ENCODE data around the gene FYCO1. TPM values are rescaled to one million over a fixed set of nuclear protein-coding genes. Genes with fewer than 3 reads are reported as not detected.

Gene FYCO1
- total RNA-seq, 1 experiment from 2014 or later, result 15.4 TPM

DNA sequence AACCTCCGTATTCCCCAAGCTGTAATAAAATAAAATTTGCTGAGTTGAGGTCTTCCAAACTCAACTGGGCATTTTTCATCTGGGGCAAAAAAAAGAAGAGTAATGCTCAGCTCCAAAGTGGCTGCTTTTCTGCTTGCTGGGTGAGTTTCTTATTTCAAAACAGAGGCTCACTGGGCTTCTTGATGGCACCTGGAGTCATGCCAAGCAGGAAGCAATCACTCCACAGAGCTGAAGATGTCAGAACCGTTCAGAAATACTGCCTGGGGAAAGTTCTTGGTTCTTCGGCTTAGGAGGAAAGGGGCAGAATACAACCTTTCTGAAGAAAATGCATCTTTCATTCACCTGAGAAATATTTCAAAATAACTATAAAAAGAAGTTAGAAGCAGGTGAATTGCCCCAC is 105.2 kb downstream of the FYCO1 start:
- no TSS peak for BruUV-seq (replicated peaks)

DNA sequence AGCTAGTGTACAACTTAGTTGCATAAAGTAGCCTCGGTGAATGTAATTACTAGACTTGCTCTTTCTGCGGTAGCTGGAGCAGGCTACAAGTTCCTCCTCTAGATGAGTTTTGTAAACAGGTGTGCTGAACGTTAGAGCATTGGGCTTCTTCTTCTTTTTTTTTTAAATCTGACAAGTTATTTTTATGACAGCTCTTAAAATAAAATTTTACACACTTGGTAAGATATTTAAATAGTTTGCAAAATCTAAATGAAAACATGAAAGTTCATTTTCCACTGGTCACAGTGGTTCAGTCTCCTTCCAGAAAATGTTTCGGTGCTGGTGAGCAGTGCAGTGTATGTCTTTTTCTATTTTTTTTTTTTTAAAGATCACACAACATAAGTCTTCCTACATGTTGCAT is 106.3 kb downstream of the FYCO1 start:
- Histone ChIP-seq H4K20me1 (ENCODE audit: low read length) (no peaks in the 10 kb centered on the region), H3K79me2 (ENCODE audit: low read length) (no peaks in the 10 kb centered on the region), H3K9me3 (ENCODE audit: low read length) (no peaks in the 10 kb centered on the region), H3K9me2 (replicated peaks; ENCODE audit: low read length) (no peaks in the 10 kb centered on the region), H3K27me3 (ENCODE audit: low read length) (no peaks in the 10 kb centered on the region), H3K4me2 (ENCODE audit: low read length) (no peak overlapping the region), H3K36me3 (ENCODE audit: low read depth, low read length) (no peaks in the 10 kb centered on the region), H3F3A (ENCODE audit: low read length, unreplicated experiment) (no peaks in the 10 kb centered on the region), H3K4me3 (ENCODE audit: low read length) (no peak overlapping the region), H3K4me1 (ENCODE audit: insufficient read depth, low read length) (peaks cover 20% of the 10 kb centered on the region), H2AFZ (ENCODE audit: low read length) (no peak overlapping the region), H3K9ac (ENCODE audit: low read length) (no peak overlapping the region), H3K27ac (ENCODE audit: low read length) (no peak overlapping the region)
- BruUV-seq (replicated peaks), result no TSS peak
- intact Hi-C loops (cut with micrococcal nuclease), result no loop called here
- TF ChIP-seq EZH2 (IDR thresholded peaks at IDR 0.05; ENCODE audit: low read length, unreplicated experiment), result no peak
- CTCF ChIA-PET, result no interaction called here
- DNase-seq (no peak), ATAC-seq (no peak)
- POLR2A ChIA-PET (ENCODE audit: unreplicated experiment), result interaction anchor here (0.6 to 0.7 kb wide), 2 partner anchors 20 to 21 kb away, joined by 7 to 14 read pairs; no protein-coding TSS in a partner anchor

More for the DNA sequence above, 105.2 kb downstream of the FYCO1 start:
- no peak overlapping the region for H3K27ac ChIP-seq (ENCODE audit: low read length)
- no peaks in the 10 kb centered on the region for H3K9me2 ChIP-seq (replicated peaks; ENCODE audit: low read length)
- ATAC-seq (peak; percentile 17; the same call in 1 of the 2 replicates), DNase-seq (peak; percentile 44)
- intact Hi-C loops (cut with micrococcal nuclease), result no loop called here
- H3K36me3 ChIP-seq (ENCODE audit: low read depth, low read length), result no peaks in the 10 kb centered on the region
- no peak overlapping the region for H3K4me2 ChIP-seq (ENCODE audit: low read length)
- TF ChIP-seq EZH2phosphoT487 (IDR thresholded peaks at IDR 0.05; ENCODE audit: borderline replicate concordance, low read length) (no peak), EZH2 (IDR thresholded peaks at IDR 0.05; ENCODE audit: low read length, unreplicated experiment) (no peak)
- TF ChIP-seq, protein P1, sequence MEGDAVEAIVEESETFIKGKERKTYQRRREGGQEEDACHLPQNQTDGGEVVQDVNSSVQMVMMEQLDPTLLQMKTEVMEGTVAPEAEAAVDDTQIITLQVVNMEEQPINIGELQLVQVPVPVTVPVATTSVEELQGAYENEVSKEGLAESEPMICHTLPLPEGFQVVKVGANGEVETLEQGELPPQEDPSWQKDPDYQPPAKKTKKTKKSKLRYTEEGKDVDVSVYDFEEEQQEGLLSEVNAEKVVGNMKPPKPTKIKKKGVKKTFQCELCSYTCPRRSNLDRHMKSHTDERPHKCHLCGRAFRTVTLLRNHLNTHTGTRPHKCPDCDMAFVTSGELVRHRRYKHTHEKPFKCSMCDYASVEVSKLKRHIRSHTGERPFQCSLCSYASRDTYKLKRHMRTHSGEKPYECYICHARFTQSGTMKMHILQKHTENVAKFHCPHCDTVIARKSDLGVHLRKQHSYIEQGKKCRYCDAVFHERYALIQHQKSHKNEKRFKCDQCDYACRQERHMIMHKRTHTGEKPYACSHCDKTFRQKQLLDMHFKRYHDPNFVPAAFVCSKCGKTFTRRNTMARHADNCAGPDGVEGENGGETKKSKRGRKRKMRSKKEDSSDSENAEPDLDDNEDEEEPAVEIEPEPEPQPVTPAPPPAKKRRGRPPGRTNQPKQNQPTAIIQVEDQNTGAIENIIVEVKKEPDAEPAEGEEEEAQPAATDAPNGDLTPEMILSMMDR (conservative IDR thresholded peaks at IDR 0.05; ENCODE audit: low read depth, low read length), result no peak
- H3K9me3 ChIP-seq (ENCODE audit: low read length), result no peaks in the 10 kb centered on the region
- no peaks in the 10 kb centered on the region for H4K20me1 ChIP-seq (ENCODE audit: low read length)
- peaks cover 28% of the 10 kb centered on the region for H3K4me1 ChIP-seq (ENCODE audit: insufficient read depth, low read length)
- no peaks in the 10 kb centered on the region for H3F3A ChIP-seq (ENCODE audit: low read length, unreplicated experiment)
- no peak overlapping the region for H2AFZ ChIP-seq (ENCODE audit: low read length)
- ChIA-PET POLR2A (ENCODE audit: unreplicated experiment) (no interaction called here), CTCF (interaction anchor here (0.7 kb wide), 1 partner anchor 9 kb away, joined by 4 read pairs; no protein-coding TSS in a partner anchor)
- H3K9ac ChIP-seq (ENCODE audit: low read length), result no peak overlapping the region
- H3K4me3 ChIP-seq (ENCODE audit: low read length), result no peak overlapping the region
- H3K79me2 ChIP-seq (ENCODE audit: low read length), result no peaks in the 10 kb centered on the region
- H3K27me3 ChIP-seq (ENCODE audit: low read length), result no peaks in the 10 kb centered on the region

DNA sequence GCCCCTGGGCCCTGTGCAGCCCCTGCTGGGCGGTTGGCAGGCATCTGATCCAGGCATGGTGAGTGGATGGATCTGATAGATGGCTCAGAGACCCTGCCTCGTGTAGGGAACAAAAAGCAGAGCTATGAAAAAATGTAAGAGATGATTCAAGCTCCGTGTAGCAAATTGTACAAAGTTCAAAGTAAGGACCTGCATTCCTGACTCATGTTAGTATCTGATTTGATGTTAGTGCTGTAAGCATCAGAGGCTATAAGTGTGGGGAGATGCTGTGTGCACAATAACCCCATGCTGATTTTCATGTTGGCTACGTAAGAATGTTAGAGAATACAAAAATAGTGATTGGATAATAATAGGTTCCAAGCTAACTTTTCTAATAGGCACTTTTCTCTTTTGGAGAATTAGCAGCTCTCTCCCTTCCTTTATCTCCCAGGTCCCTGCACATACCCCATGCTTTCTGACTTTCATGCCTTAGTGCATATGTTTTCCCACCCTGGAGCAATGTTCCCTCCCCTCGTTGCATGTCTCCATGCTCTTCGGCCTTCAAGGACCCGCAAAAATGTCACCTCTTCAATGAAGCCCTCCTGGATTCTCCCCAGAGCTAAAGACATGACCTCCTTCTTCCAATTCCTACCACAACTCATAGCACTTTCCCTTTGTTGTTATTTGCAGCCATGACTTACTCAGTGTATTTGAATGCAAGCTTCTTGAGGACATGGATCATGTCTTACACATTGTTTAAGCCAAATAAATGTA is 107.7 kb downstream of the FYCO1 start:
- Histone ChIP-seq H2AFZ (ENCODE audit: low read length) (0 out of 2 replicates have a peak overlapping the region, but pooled peaks have one; percentile 27), H3K36me3 (ENCODE audit: low read depth, low read length) (no peaks in the 10 kb centered on the region), H3K9me3 (ENCODE audit: low read length) (no peaks in the 10 kb centered on the region), H3K27ac (ENCODE audit: low read length) (peak overlapping the region; percentile 26; the same call in 1 of the 2 replicates), H3K9ac (ENCODE audit: low read length) (no peak overlapping the region), H3K79me2 (ENCODE audit: low read length) (no peaks in the 10 kb centered on the region), H3F3A (ENCODE audit: low read length, unreplicated experiment) (no peaks in the 10 kb centered on the region), H3K27me3 (ENCODE audit: low read length) (no peaks in the 10 kb centered on the region), H3K4me1 (ENCODE audit: insufficient read depth, low read length) (peaks cover 20% of the 10 kb centered on the region), H3K4me2 (ENCODE audit: low read length) (peak overlapping the region; percentile 29; the same call in 1 of the 2 replicates), H4K20me1 (ENCODE audit: low read length) (no peaks in the 10 kb centered on the region), H3K4me3 (ENCODE audit: low read length) (no peak overlapping the region), H3K9me2 (replicated peaks; ENCODE audit: low read length) (no peaks in the 10 kb centered on the region)
- BruUV-seq (replicated peaks), result no TSS peak
- intact Hi-C loops (cut with micrococcal nuclease), result no loop called here
- POLR2A ChIA-PET (ENCODE audit: unreplicated experiment), result interaction anchor here (0.5 kb wide), 1 partner anchor 743 kb away, joined by 4 read pairs; no protein-coding TSS in a partner anchor
- TF ChIP-seq, protein P1 (conservative IDR thresholded peaks at IDR 0.05; ENCODE audit: low read depth, low read length), result no peak
- no peak for TF ChIP-seq EZH2 (IDR thresholded peaks at IDR 0.05; ENCODE audit: low read length, unreplicated experiment)
- TF ChIP-seq EZH2phosphoT487 (IDR thresholded peaks at IDR 0.05; ENCODE audit: borderline replicate concordance, low read length), result no peak
- ATAC-seq (peak; percentile 57), DNase-seq (peak; percentile 24)
- CTCF ChIA-PET, result no interaction called here

Measured in PC-3 (cell line).